Fibroblast of lung (primary cell): ENCODE data around the gene TOPORS. TPM values are rescaled to one million over a fixed set of nuclear protein-coding genes. Genes with fewer than 3 reads are reported as not detected.
A peak's percentile ranks its signal among the peaks of the same experiment; 100 is the strongest.
"Not testable (repeated sequence)": the region's sequence is repeated elsewhere in the genome, so short reads cannot be mapped to it uniquely, and the experiment has no call there.

Experiments
- DNase-seq, 2 donors: peaks; one replicate each; pipeline versions ENCODE4 v3.0.0 to v3.0.0-alpha.2; 2010; ENCODE audit warnings: low read depth in 2 of 2
- H2AFZ ChIP-seq: 2 replicates; pipeline ENCODE4 v1.5.1; 2012; ENCODE audit warnings: low read length, control low read depth, inconsistent platforms
- H3K27ac ChIP-seq: 2 replicates; pipeline ENCODE4 v1.5.1; 2011; ENCODE audit warnings: low read length, control low read depth; ENCODE audit not compliant: insufficient read depth
- H3K27me3 ChIP-seq: 2 replicates; pipeline ENCODE4 v1.5.1; 2011; ENCODE audit warnings: mild to moderate bottlenecking, low read length; ENCODE audit not compliant: control insufficient read depth, insufficient read depth
- H3K36me3 ChIP-seq: 2 replicates; pipeline ENCODE4 v1.5.1; 2011; ENCODE audit warnings: low read length; ENCODE audit not compliant: control insufficient read depth, insufficient read depth
- H3K4me1 ChIP-seq: 2 replicates; pipeline ENCODE4 v1.5.1; 2011; ENCODE audit warnings: low read length; ENCODE audit not compliant: control insufficient read depth, insufficient read depth; ENCODE audit errors: extremely low read depth
- H3K4me2 ChIP-seq: 2 replicates; pipeline ENCODE4 v1.5.1; 2011; ENCODE audit warnings: low read length, control low read depth; ENCODE audit not compliant: insufficient read depth; ENCODE audit errors: extremely low read depth
- H3K4me3 ChIP-seq, 4 experiments: fragments of 200-600 bp in 1 of 4; sonication (generic) in 1 of 4; replicated peaks in 1 of 4; 2 replicates each; pipeline ENCODE4 v1.5.1; 2011 to 2016; ENCODE audit warnings: low read length in 4 of 4, low read depth in 3 of 4, mild to moderate bottlenecking in 3 of 4, control low read depth in 2 of 4, inconsistent platforms in 1 of 4, mixed read lengths in 1 of 4; ENCODE audit not compliant: insufficient read depth in 1 of 4; ENCODE audit errors: control extremely low read depth in 1 of 4
- H3K79me2 ChIP-seq: 2 replicates; pipeline ENCODE4 v1.5.1; 2012; ENCODE audit warnings: mild to moderate bottlenecking, low read length, inconsistent platforms; ENCODE audit not compliant: control insufficient read depth, insufficient read depth
- H3K9ac ChIP-seq: 2 replicates; pipeline ENCODE4 v1.5.1; 2011; ENCODE audit warnings: mild to moderate bottlenecking, low read length, control low read depth; ENCODE audit not compliant: insufficient read depth
- H3K9me3 ChIP-seq: 2 replicates; pipeline ENCODE4 v1.5.1; 2012; ENCODE audit warnings: low read depth, low read length; ENCODE audit not compliant: control insufficient read depth, insufficient read depth
- H4K20me1 ChIP-seq: 2 replicates; pipeline ENCODE4 v1.5.1; 2011; ENCODE audit warnings: low read length; ENCODE audit not compliant: control insufficient read depth, insufficient read depth; ENCODE audit errors: extremely low read depth
- EZH2 ChIP-seq: IDR thresholded peaks from 2 replicates; pipeline ENCODE4 v1.5.1; 2012; ENCODE audit warnings: low read length, control low read depth, mild to moderate bottlenecking; ENCODE audit errors: missing control alignments
- polyA minus RNA-seq: library from RNA; depleted of rRNA, polyadenylated mRNA; stranded (reverse); fragments of >200 nt; gene quantifications from 2 replicates; pipeline ENCODE4 v1.2.3, GENCODE V29; 2011; ENCODE audit warnings: low replicate concordance
- polyA plus RNA-seq, 2 donors: library from polyadenylated mRNA; depleted of rRNA in 1 of 2; stranded (reverse) in 1 of 2; unstranded in 1 of 2; fragments of >200 nt; gene quantifications; 2 replicates each; pipeline ENCODE4 v1.2.1, GENCODE V29; 2011 to 2012; ENCODE audit warnings: missing spikeins in 1 of 2
- total RNA-seq: library from RNA; depleted of rRNA; stranded (reverse); fragments of >200 nt; gene quantifications from 2 replicates; pipeline ENCODE4 v1.2.1, GENCODE V29; 2014
- TF ChIP-seq, protein P1 (sequence below), 2 donors: IDR thresholded peaks in 1 of 2; conservative IDR thresholded peaks in 1 of 2; 1 replicate in 1 of 2; 2 replicates in 1 of 2; pipeline ENCODE4 v1.5.1; 2011 to 2012; ENCODE audit warnings: low read length in 2 of 2, control low read depth in 1 of 2, inconsistent platforms in 1 of 2, low read depth in 1 of 2, mild to moderate bottlenecking in 1 of 2

Gene TOPORS
- total RNA-seq, result 32.0 and 33.1 TPM in 2 replicates
- 17.9 and 20.2 TPM in 2 replicates for polyA plus RNA-seq
- polyA plus RNA-seq (2012), result 10.7 and 11.3 TPM in 2 replicates
- 4.4 and 7.3 TPM in 2 replicates for polyA minus RNA-seq

DNA sequence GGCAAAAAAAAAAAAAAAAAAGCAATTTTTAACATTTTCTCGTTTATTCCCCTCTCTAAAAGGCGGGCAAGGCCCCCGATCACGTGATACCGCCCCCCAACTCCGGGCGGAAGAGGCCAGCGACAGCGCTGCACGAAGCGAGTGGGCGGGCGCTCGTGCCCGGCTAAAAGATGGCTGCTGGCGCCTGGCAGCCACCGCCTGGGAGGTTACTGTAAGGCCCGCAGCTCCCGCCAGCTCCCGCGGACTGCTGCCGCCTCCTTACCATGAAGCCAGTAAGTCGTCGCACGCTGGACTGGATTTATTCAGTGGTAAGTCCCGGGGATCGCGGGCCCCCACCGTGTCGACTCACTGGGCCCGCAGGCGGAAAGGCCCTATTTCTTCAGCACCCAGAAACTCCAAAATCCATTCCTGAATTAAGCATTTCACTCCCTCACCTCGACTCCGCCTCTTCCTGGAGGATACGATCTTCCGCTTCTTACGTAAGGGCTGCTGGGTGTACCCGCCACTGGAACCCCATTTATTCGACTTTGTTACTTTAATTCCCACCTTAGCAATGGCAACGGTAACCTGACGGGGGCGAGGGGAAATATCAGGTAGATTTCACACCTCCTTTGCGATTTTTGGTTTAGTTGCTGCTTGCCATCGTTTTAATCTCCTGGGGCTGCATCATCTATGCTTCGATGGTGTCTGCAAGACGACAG is at the start of gene TOPORS, which contains the start of gene SMIM27:
Gene TOPORS, minus strand, starts transcription at position 415 of the 701 bp plus-strand sequence. Its CDS starts 150 bp downstream, at position 265.
Gene SMIM27, plus strand, starts transcription at position 156 of the 701 bp plus-strand sequence. Its CDS starts 108 bp downstream, at position 264.
- Histone ChIP-seq H4K20me1 (no peaks in the 10 kb centered on the region), H2AFZ (peak within 1 kb of the TSS; percentile 90), H3K27ac (peak within 1 kb of the TSS; percentile 98), H3K27me3 (no peaks in the 10 kb centered on the region), H3K9me3 (no peaks in the 10 kb centered on the region), H3K4me3 (peak within 1 kb of the TSS; percentile 67 to 90 (median 76)), H3K9ac (peak within 1 kb of the TSS; percentile 97), H3K36me3 (no peaks in the 10 kb centered on the region), H3K4me1 (no peaks in the 10 kb centered on the region), H3K4me2 (peak within 1 kb of the TSS; percentile 91), H3K79me2 (peaks cover 40% of the 10 kb centered on the region)
- DNase-seq, result peak; percentile 89 to 90
- TF ChIP-seq, protein P1, sequence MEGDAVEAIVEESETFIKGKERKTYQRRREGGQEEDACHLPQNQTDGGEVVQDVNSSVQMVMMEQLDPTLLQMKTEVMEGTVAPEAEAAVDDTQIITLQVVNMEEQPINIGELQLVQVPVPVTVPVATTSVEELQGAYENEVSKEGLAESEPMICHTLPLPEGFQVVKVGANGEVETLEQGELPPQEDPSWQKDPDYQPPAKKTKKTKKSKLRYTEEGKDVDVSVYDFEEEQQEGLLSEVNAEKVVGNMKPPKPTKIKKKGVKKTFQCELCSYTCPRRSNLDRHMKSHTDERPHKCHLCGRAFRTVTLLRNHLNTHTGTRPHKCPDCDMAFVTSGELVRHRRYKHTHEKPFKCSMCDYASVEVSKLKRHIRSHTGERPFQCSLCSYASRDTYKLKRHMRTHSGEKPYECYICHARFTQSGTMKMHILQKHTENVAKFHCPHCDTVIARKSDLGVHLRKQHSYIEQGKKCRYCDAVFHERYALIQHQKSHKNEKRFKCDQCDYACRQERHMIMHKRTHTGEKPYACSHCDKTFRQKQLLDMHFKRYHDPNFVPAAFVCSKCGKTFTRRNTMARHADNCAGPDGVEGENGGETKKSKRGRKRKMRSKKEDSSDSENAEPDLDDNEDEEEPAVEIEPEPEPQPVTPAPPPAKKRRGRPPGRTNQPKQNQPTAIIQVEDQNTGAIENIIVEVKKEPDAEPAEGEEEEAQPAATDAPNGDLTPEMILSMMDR (conservative IDR thresholded peaks at IDR 0.05 in 1 of 2, IDR thresholded peaks at IDR 0.05 in 1 of 2; ENCODE audit: low read depth in 1 of 2, low read length in 2 of 2), result no peak
- no peak for TF ChIP-seq EZH2

DNA sequence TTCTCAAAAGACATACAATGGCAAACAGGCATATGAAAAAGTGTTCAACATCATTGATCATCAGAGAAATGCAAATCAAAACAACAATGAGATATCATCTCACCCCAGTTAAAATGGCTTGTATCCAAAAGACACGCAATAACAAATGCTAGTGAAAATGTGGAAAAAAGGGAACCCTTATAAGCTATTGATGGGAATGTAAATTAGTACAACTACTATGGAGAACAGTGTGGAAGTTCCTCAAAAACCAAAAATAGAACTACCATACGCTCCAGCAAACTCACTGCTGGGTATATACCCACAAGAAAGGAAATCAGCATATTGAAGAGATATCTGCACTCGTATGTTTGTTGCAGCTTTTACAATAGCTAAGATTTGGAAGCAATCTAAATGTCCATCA is 46.6 kb upstream of the TOPORS start:
- not testable (repeated sequence) for H3K27me3 ChIP-seq, H3K27ac ChIP-seq, H4K20me1 ChIP-seq, H3K36me3 ChIP-seq, H3K4me2 ChIP-seq, H3K9me3 ChIP-seq, H3K4me3 ChIP-seq, DNase-seq, H3K79me2 ChIP-seq, H3K9ac ChIP-seq, H2AFZ ChIP-seq, H3K4me1 ChIP-seq

DNA sequence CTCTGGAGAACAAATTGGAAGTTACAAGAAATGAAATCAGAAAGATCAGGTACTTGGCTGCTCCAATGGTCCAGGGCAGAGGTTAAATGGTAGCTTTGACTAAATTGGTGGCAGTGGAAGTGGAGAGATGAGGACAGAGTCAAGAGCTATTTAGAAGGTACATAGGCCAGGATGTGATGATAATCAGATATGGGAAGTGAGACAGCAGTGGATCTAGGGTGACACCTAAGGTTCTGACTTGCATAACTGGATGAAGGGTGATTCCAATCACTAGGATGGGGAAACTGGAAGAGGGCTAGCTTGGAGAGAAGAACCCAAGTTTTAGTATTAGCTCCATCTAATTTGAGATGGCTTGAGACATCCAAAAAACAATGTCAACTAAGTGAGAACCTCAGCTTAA is 44.5 kb upstream of the TOPORS start:
- Histone ChIP-seq H3K79me2 (no peaks in the 10 kb centered on the region), H3K27me3 (no peaks in the 10 kb centered on the region), H3K9ac (no peak overlapping the region), H4K20me1 (no peaks in the 10 kb centered on the region), H3K4me1 (no peaks in the 10 kb centered on the region), H3K36me3 (no peaks in the 10 kb centered on the region), H3K4me3 (no peak overlapping the region), H2AFZ (no peak overlapping the region), H3K27ac (no peak overlapping the region), H3K9me3 (no peaks in the 10 kb centered on the region), H3K4me2 (no peak overlapping the region)
- no peak for DNase-seq
- TF ChIP-seq EZH2, result no peak
- TF ChIP-seq, protein P1 (conservative IDR thresholded peaks at IDR 0.05 in 1 of 2, IDR thresholded peaks at IDR 0.05 in 1 of 2; ENCODE audit: low read depth in 1 of 2, low read length in 2 of 2), result no peak
